GM21825 (cell line): ENCODE measurements around the gene ATG5.
A peak's percentile ranks its signal among the peaks of the same experiment; 100 is the strongest.

Experiments
- ATAC-seq: cut with Tn5 transposase; IDR thresholded peaks from one replicate; pipeline ENCODE4 v1.9.1; 2021; ENCODE audit warnings: mild to moderate bottlenecking, moderate library complexity; ENCODE audit not compliant: unreplicated experiment

The ATG5 gene

DNA sequence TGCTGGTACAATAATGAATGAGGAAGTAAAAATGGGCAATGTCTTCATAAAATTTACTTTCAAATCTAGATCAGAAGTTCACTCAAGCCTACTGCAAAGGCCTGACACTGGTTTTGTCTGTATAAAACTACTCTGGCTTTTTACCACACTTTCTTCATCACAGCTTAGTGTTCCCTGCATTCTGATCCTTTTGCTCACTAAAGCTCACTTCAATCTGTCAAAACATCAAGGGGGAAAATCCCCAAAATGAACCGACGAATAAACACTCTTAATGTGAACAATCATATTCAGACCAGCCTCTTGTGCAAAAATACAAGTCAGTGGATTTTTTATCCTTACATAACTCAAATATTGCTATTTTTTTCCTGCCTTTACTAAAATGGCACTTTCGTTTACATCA lies 140.9 kb downstream of the ATG5 start:
- no peak for ATAC-seq

DNA sequence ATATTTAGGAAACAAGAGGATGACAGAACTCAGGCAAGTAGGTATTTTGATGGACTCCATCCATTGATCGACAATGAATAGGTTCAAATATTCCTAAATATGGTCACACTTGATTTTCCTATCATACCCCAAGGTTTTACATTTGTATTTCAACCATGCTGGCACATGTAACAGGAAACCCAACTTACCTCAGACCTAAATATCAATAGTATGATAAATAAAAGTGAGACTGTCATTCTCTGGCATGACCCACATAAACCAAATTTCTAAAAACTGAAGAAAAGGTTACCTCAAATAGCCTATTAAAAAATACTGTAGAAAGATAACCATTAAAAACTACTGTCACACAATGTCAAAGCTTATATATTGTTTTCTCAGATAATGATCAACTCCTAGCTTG lies 142.1 kb downstream of the ATG5 start:
- ATAC-seq = no peak

GRCh38 chr6:106182455-106182854 lies 143.1 kb downstream of the ATG5 start:
- ATAC-seq = peak; percentile 69

DNA sequence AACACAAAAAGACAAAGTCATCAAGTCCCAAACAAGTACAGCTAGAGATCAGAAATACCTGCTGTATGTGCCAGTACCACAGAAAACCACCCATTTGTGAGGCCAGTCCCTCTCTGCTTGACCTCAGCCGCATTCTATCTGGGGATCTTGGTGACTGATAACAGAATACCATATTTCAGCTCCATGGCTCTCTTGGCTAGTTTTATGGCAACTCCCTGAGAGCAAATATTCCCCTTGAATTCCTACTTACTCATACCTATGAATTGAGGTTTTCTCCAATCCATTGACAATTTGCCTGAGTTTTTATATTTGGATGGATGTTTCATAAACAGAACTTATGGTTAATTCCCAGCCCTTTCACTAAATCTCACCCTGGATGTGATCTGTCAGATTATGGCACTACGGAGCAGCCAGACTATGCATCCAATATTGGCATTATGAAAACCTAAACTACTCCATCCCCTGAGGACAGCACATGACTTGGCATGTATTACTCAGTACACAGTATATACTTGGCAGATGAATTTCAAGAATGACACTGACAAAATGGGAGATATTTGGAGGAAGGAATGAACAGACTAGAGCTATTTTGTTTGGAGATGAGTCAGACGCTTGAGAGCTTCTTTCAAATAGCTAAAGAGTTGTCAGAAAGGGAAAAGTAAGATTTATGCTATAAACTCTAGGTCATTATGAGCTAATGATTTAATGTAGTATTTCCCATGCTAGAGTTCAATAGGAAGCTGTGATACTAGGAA lies 143.7 kb downstream of the ATG5 start:
- ATAC-seq = peak; percentile 38

GRCh38 chr6:106180208-106180607 lies 145.4 kb downstream of the ATG5 start:
- no peak for ATAC-seq

- no peak for ATAC-seq
Measured at GRCh38 chr6:106178900-106179299, 146.7 kb downstream of the ATG5 start.

DNA sequence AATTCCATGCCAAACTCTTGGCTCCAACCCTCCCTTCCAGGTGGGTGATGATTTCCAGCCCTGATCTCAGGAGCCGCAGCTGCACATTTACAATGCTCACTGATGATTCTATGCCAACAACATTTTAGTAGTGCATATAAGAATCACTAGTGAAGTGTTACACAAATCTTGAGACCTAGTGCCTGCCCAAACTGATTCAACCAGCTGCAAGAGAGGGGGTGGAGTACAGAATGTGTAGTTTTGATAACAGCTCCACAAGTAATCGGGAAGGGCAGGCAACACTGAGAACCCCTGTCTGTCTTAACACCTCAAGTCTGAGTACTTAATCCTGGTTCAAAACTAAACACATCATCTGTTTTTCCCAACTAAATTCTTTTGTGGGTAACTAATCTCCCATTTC lies 147.8 kb downstream of the ATG5 start:
- ATAC-seq = no peak

- ATAC-seq = no peak
Measured at GRCh38 chr6:106173124-106173879, 152.3 kb downstream of the ATG5 start.

- no peak for ATAC-seq
Measured at GRCh38 chr6:106170030-106170791, 155.3 kb downstream of the ATG5 start.

DNA sequence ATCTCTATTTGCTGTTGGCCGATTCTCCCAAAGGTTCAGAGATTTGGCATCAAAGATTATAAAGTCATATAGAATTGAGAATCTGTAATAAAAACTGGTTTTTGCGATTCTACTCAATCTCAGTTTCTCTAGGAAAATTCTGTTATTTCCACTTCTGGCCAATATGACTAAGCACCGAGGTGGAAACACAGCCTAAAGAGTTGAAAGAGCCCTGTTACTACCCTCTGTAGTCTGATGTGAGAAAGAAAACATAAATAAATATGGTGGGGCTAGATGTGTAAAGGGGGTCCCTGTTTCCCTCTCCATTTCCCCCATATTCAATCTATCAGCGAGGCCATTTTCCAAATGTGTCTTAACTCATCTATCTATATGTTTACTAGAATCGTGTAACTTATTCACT lies 156.0 kb downstream of the ATG5 start:
- ATAC-seq = no peak

GRCh38 chr6:106168097-106168888 lies 157.3 kb downstream of the ATG5 start:
- no peak for ATAC-seq

DNA sequence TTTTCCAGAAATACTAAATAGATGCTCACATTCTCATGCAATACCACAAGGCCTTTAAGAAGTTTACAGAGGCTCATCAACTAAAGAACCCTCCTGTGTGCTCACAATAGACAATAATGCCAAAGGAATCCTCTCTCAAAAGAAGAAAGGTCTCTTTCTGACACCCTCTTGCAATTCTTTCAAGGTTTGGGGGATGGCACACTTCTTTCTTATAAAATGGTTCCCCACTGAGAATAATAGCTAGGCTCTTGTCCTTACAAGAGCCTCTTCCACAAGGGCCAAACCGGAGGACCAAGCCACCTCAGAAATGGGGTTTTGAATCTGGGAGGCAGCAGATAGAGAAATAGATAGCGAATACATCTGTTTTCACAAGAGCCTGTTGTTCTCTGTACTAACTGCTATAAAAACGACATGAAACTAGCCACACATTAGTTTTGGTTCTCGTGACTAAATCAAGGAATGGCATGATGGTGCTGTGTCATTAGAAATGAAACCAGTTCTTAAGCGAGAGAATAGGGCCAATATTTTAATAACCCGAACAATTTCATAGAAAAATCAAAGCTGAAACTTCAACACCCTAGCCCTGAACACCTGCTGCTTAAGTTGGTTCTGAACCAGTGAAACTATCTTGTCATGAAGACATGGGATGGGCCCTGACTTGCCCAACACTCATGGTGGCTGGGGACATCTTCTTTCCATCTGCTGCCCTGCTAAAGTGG lies 158.3 kb downstream of the ATG5 start:
- peak; percentile 39 for ATAC-seq

DNA sequence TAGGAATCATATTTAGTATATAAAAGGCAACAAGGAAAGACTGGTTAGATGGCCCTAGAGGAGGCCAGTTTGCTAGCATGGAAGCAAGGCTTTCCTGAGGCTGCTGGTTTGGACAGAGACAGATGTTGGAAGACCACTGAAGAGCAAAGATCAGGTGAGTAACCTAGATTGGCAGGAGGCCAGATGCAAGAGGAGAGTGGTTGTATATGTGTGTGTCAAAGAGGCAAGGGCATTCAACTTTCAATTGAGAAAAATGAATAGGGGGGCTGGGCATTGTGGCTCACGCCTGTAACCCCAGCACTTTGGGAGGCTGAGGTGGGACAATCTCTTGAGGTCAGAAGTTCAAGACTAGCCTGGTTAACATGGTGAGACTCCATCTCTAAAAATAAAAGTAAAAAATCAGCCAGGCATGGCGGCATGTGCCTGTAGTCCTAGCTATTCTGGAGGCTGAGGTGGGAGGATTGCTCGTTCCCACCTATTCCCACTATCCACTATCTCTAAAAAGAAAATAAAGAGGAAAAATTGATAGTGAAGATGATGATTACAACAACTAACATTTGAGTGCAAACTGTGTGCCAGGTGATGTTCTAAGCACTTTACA lies 159.6 kb downstream of the ATG5 start:
- no peak for ATAC-seq

- peak; percentile 44 for ATAC-seq
Measured at GRCh38 chr6:106163966-106164877, 161.3 kb downstream of the ATG5 start.

- peak; percentile 37 for ATAC-seq
Measured at GRCh38 chr6:106163446-106163965, 162.1 kb downstream of the ATG5 start.

DNA sequence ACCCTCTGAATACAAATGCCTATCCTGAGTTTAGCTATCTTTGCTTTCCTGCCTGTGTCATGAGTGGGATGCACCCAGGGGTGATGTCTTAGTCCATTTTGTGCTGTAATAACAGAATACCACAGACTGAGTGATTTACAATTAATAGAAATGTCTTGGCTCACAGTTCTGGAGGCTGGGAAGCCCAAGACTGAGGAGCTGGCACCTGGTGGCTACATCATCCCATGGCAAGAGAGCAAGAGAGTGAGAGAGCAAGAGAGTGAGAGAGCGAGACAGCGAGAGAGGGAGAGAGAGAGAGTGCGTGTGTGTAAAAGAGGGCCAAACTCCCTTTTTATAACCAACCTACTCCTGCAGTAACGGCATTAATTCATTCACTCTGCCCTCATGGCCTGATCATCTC lies 162.6 kb downstream of the ATG5 start:
- ATAC-seq = no peak

DNA sequence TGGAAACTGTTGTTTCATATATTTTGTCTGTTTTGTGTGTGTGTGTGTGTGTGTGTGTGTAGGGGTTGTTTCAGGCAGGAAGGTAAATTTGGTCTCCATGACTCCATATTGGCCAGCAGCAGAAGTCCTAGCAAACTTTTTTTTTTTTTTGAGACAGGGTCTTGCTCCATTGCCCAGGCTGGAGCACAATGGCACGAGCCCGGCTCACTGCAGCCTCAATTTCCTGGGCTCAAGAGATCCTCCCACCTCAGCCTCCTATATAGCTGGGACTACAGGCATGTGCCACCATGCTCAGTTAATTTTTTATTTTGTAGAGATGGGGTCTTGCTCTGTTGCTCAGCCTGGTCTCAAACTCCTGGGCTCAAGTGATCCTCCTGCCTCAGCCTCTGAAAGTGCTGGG lies 163.7 kb downstream of the ATG5 start:
- no peak for ATAC-seq

DNA sequence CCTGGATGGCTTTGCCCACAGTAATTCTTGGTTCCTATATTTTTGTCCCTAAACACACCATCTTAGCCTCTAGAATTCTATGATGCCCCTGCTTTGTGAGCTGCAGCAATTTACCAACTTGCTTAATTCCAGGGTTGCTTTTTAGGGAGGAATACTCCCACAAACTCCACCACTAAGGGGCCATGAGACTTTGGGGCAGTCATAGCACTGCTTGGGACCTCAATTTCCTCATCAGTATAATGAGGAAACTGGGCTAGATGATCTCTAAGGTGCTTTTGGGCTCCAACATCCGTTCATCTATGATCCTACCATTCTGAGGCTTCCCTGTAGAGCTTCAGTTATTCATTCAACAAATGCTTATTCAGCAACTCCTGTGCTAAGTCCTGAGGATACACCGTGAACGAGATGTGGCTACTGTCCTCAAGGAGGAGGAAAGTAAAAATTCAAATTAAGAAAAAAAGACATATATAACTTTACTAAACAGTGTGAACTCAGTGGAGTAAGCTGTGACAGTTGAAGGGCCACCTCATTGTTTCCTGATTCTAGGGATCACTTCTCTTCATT lies 164.2 kb downstream of the ATG5 start:
- no peak for ATAC-seq
